HFFc6 (cell line): ENCODE results near the gene CACNA2D1. TPM values are rescaled to one million over a fixed set of nuclear protein-coding genes. Genes with fewer than 3 reads are reported as not detected.
"Not testable (repeated sequence)": the region's sequence is repeated elsewhere in the genome, so short reads cannot be mapped to it uniquely, and the experiment has no call there.

Source experiments
- DNase-seq: peaks from one replicate; pipeline ENCODE4 v3.0.0-alpha.2; 2018
- H3K27ac Mint-ChIP-seq: 2 replicates; pipeline ENCODE4 v1.8.0; 2020; ENCODE audit warnings: mild to moderate bottlenecking, mixed read lengths
- H3K27me3 Mint-ChIP-seq: 2 replicates; pipeline ENCODE4 v1.8.0; 2021; ENCODE audit warnings: mild to moderate bottlenecking, moderate library complexity, mixed read lengths; ENCODE audit not compliant: insufficient read depth
- H3K36me3 Mint-ChIP-seq: 2 replicates; pipeline ENCODE4 v1.8.0; 2021; ENCODE audit warnings: low read depth, mixed read lengths
- H3K4me1 Mint-ChIP-seq: 2 replicates; pipeline ENCODE4 v1.8.0; 2020; ENCODE audit warnings: low read depth, mixed read lengths
- H3K4me3 Mint-ChIP-seq: 2 replicates; pipeline ENCODE4 v1.8.0; 2020; ENCODE audit warnings: mild to moderate bottlenecking, moderate library complexity, mixed read lengths
- H3K9me3 Mint-ChIP-seq: 2 replicates; pipeline ENCODE4 v1.8.0; 2020; ENCODE audit warnings: mild to moderate bottlenecking, mixed read lengths
- CTCF ChIP-seq: fragments of 200-600 bp; sonication (generic); IDR thresholded peaks from 2 replicates; pipeline ENCODE4 v1.5.0; 2021; ENCODE audit warnings: antibody characterized with exemption, mild to moderate bottlenecking
- total RNA-seq, 6 experiments: library from RNA; stranded (reverse); fragmentation: NEBNext Ultra II Directional; extraction: Animal tissue kit (Norgen Biotek cat#: 25700); gene quantifications; 2 replicates in 1 of 6; 3 replicates in 5 of 6; pipeline ENCODE4 v1.2.3, GENCODE V29; 2021

Gene CACNA2D1
- total RNA-seq, 6 experiments from 2014 or later, result 34.9 to 43.6 (median 36.8) TPM

DNA sequence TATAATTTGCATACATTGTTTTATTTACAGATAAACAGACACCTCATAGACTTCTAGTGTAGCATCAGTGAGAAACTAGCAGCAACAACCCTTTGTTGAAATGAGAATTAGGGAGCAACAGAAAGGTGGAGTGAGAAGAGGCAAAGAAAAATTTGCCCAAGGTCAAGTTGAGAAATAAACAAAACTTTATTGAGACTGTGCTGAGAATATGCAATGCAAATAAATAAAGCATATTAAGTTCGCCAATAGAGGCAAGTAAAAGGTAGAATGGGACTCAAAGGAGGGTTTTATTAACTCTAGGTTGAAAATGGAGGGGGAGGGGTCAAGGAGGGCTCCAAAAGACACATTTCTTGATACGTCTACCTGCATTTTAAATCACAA lies 49.7 kb downstream of the CACNA2D1 start:
- Mint-ChIP-seq H3K36me3 (no peaks in the 10 kb centered on the region), H3K4me3 (no peak overlapping the region), H3K27ac (no peak overlapping the region), H3K4me1 (peaks cover 18% of the 10 kb centered on the region), H3K9me3 (no peaks in the 10 kb centered on the region), H3K27me3 (peaks cover 1% of the 10 kb centered on the region; the same call in 1 of the 2 replicates)
- TF ChIP-seq CTCF, result no peak
- no peak for DNase-seq

- no peak for DNase-seq
- peaks cover 14% of the 10 kb centered on the region for H3K4me1 Mint-ChIP-seq
- no peak overlapping the region for H3K27ac Mint-ChIP-seq
- no peak overlapping the region for H3K4me3 Mint-ChIP-seq
- H3K36me3 Mint-ChIP-seq, result no peaks in the 10 kb centered on the region
- H3K27me3 Mint-ChIP-seq, result peaks cover 1% of the 10 kb centered on the region; the same call in 1 of the 2 replicates
- no peak for TF ChIP-seq CTCF
- H3K9me3 Mint-ChIP-seq, result no peaks in the 10 kb centered on the region
Measured at GRCh38 chr7:82393076-82393839, 50.3 kb downstream of the CACNA2D1 start.

GRCh38 chr7:82390936-82391335 lies 52.6 kb downstream of the CACNA2D1 start:
- Mint-ChIP-seq H3K27ac (no peak overlapping the region), H3K4me3 (no peak overlapping the region), H3K4me1 (peaks cover 10% of the 10 kb centered on the region; the same call in 1 of the 2 replicates), H3K9me3 (no peaks in the 10 kb centered on the region), H3K27me3 (peaks cover 1% of the 10 kb centered on the region; the same call in 1 of the 2 replicates), H3K36me3 (no peaks in the 10 kb centered on the region)
- DNase-seq, result no peak
- no peak for TF ChIP-seq CTCF

DNA sequence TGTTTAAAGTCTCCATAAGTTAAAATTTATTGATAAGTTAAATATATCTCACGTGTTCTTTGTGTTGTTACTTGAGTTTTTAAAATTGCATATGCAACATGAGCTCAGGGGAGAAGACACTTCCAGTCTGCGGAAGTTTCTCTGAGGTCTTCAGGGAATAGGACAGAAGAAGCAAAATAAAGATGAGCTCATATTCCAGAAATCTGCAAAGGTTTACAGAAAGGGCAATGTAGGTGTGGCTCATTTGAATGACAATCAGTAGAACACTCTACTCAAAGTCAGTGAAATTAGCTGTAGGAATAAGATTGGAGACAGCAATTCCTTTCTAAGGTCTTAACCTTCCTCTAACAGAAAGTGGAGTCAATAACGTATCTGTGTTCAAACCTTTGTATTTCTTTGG lies 53.7 kb downstream of the CACNA2D1 start:
- H3K9me3 Mint-ChIP-seq, result no peaks in the 10 kb centered on the region

DNA sequence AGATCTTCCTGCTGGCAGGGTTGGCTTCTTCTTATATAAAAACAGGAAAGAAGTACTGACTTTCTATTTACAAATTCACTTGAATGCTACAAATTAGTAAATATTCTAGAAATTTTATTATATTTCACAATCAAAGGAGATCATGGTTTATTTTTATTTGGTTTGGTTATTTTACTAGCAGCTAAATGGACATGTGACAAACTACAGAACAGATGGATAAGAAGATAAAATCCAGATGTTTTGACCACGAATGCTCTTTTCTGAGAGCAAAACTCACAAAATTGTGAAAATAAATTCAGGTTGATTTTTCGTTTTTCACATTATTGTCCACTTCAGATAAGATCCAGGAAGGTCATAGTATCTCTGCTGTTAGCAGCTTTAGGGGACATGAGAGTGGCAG lies 55.4 kb downstream of the CACNA2D1 start:
- no peak overlapping the region for H3K27ac Mint-ChIP-seq
- peaks cover 10% of the 10 kb centered on the region; the same call in 1 of the 2 replicates for H3K4me1 Mint-ChIP-seq
- no peaks in the 10 kb centered on the region for H3K9me3 Mint-ChIP-seq
- peaks cover 1% of the 10 kb centered on the region; the same call in 1 of the 2 replicates for H3K27me3 Mint-ChIP-seq
- no peak for TF ChIP-seq CTCF
- H3K4me3 Mint-ChIP-seq, result no peak overlapping the region
- no peaks in the 10 kb centered on the region for H3K36me3 Mint-ChIP-seq
- no peak for DNase-seq

More for the DNA sequence above, 53.7 kb downstream of the CACNA2D1 start:
- no peaks in the 10 kb centered on the region for H3K36me3 Mint-ChIP-seq
- H3K4me1 Mint-ChIP-seq, result peaks cover 10% of the 10 kb centered on the region; the same call in 1 of the 2 replicates
- H3K27me3 Mint-ChIP-seq, result peaks cover 1% of the 10 kb centered on the region; the same call in 1 of the 2 replicates
- no peak overlapping the region for H3K4me3 Mint-ChIP-seq
- no peak for DNase-seq
- no peak for TF ChIP-seq CTCF
- H3K27ac Mint-ChIP-seq, result no peak overlapping the region

DNA sequence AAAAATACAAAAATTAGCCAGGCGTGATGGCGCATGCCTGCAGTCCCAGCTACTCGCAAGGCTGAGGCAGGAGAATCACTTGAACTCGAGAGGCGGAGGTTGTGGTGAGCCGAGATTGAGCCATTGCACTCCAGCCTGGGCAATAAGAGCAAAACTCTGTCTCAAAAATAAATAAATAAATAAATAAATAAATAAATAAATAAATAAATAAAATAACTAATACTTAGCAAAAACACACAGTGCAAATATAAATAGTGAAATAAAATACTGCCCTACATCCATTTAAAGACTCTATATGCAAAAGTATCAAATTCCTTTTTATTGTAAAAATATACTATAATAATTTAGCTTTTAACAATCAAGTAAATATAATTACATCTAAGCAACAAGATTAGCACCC lies 57.0 kb downstream of the CACNA2D1 start:
- not testable (repeated sequence) for DNase-seq, H3K27me3 Mint-ChIP-seq, H3K27ac Mint-ChIP-seq, H3K4me3 Mint-ChIP-seq, H3K36me3 Mint-ChIP-seq, H3K4me1 Mint-ChIP-seq, H3K9me3 Mint-ChIP-seq
